Naive thymus-derived CD4-positive, alpha-beta T cell (primary cell): Measurements from ENCODE around the gene NPFFR1. TPM values are rescaled to one million over a fixed set of nuclear protein-coding genes. Genes with fewer than 3 reads are reported as not detected.
A peak's percentile ranks its signal among the peaks of the same experiment; 100 is the strongest.

Experiments
- ATAC-seq: fragments of 150-1000 bp; cut with Tn5 transposase; 2 replicates; pipeline ENCODE4 v1.10.0; 2021; ENCODE audit warnings: mild to moderate bottlenecking, moderate library complexity
- CTCF ChIA-PET: fragments of 350-600 bp; sonication (Branson Sonifier 250); formaldehyde crosslinking; loops from one replicate; lab custom pipeline; 2021; ENCODE audit warnings: antibody characterized with exemption; lab: Charles Lee
- POLR2A ChIA-PET: fragments of 350-600 bp; sonication (Branson Sonifier 250); formaldehyde crosslinking; loops from one replicate; lab custom pipeline; 2021; ENCODE audit warnings: antibody characterized with exemption, inconsistent platforms; lab: Charles Lee
- DNase-seq, 9 donors: peaks; one replicate each; pipeline versions ENCODE4 v3.0.0 to v3.0.0-alpha.2; 2020 to 2022; ENCODE audit warnings: mixed read lengths in 1 of 9
- H3K27ac ChIP-seq: one replicate; pipeline ENCODE4 v1.7.0; 2013; ENCODE audit warnings: mild to moderate bottlenecking, low read depth, low read length, moderate library complexity
- H3K27me3 ChIP-seq, 2 donors: one replicate each; pipeline ENCODE4 v1.7.0; 2013; ENCODE audit warnings: low read length in 2 of 2, mild to moderate bottlenecking in 2 of 2, moderate library complexity in 2 of 2; ENCODE audit not compliant: control insufficient read depth in 2 of 2, insufficient read depth in 2 of 2
- H3K36me3 ChIP-seq, 3 experiments: 1 replicate in 2 of 3; 2 replicates in 1 of 3; pipeline ENCODE4 v1.7.0; 2013; ENCODE audit warnings: low read length in 3 of 3, mild to moderate bottlenecking in 3 of 3, moderate library complexity in 1 of 3; ENCODE audit not compliant: insufficient read depth in 3 of 3, control insufficient read depth in 2 of 3
- H3K4me1 ChIP-seq, 2 donors: one replicate each; pipeline ENCODE4 v1.7.0; 2013; ENCODE audit warnings: low read length in 2 of 2, mild to moderate bottlenecking in 2 of 2, moderate library complexity in 1 of 2; ENCODE audit not compliant: control insufficient read depth in 2 of 2, insufficient read depth in 2 of 2
- H3K4me3 ChIP-seq: 2 replicates; pipeline ENCODE4 v1.7.0; 2013; ENCODE audit warnings: mild to moderate bottlenecking, low read length
- H3K9me3 ChIP-seq, 3 experiments: 1 replicate in 2 of 3; 2 replicates in 1 of 3; pipeline ENCODE4 v1.7.0; 2013; ENCODE audit warnings: low read length in 3 of 3; ENCODE audit not compliant: control insufficient read depth in 2 of 3
- H3K27ac Mint-ChIP-seq, 9 donors: one replicate each; pipeline ENCODE4 v1.8.0; 2020 to 2022; ENCODE audit warnings: mixed read lengths in 9 of 9, mild to moderate bottlenecking in 8 of 9, moderate library complexity in 5 of 9, inconsistent platforms in 2 of 9
- H3K27me3 Mint-ChIP-seq, 5 donors: one replicate each; pipeline ENCODE4 v1.8.0; 2021 to 2022; ENCODE audit warnings: mixed read lengths in 5 of 5, mild to moderate bottlenecking in 1 of 5
- H3K36me3 Mint-ChIP-seq, 5 donors: one replicate each; pipeline ENCODE4 v1.8.0; 2020 to 2022; ENCODE audit warnings: mixed read lengths in 5 of 5, mild to moderate bottlenecking in 3 of 5, inconsistent platforms in 1 of 5
- H3K4me1 Mint-ChIP-seq, 7 donors: one replicate each; pipeline ENCODE4 v1.8.0; 2020 to 2022; ENCODE audit warnings: mixed read lengths in 7 of 7, mild to moderate bottlenecking in 3 of 7, inconsistent platforms in 1 of 7
- H3K4me3 Mint-ChIP-seq, 10 donors: one replicate each; pipeline ENCODE4 v1.8.0; 2020 to 2022; ENCODE audit warnings: mild to moderate bottlenecking in 10 of 10, mixed read lengths in 10 of 10, moderate library complexity in 6 of 10, inconsistent platforms in 2 of 10
- H3K9me3 Mint-ChIP-seq, 11 donors: one replicate each; pipeline ENCODE4 v1.8.0; 2020 to 2022; ENCODE audit warnings: mixed read lengths in 11 of 11, mild to moderate bottlenecking in 4 of 11, inconsistent platforms in 1 of 11, moderate library complexity in 1 of 11
- intact Hi-C, 2 donors: fragments of 100-400 bp; cut with micrococcal nuclease; formaldehyde crosslinking; loops; one replicate each; pipeline ENCODE4 v1.15.1; 2023
- polyA plus RNA-seq, 2 donors: library from polyadenylated mRNA; unstranded; fragments of 300-500 nt; fragmentation: Illumina TruSeq; gene quantifications; one replicate each; pipeline ENCODE4 v1.2.3, GENCODE V29; 2021
- total RNA-seq, 6 experiments: library from RNA in 5 of 6; stranded (reverse) in 5 of 6; gene quantifications; 1 replicate in 5 of 6; 2 replicates in 1 of 6; pipeline ENCODE4 v1.2.3 and lab custom pipeline; 2021 to 2026

Gene NPFFR1
- total and polyA plus RNA-seq, 7 experiments from 2014 or later, result 0.05 TPM; not detected in 6

GRCh38 chr10:70256463-70256862, 27.3 kb downstream of the NPFFR1 start:
- H3K27me3 ChIP-seq, result no peaks in the 10 kb centered on the region
- H3K9me3 Mint-ChIP-seq, result peaks cover 3 to 11% (median 6%) of the 10 kb centered on the region in 11 donors
- ChIA-PET CTCF (no interaction called here), POLR2A (no interaction called here)
- H3K4me3 Mint-ChIP-seq, result peak overlapping the region; percentile 17 to 84 (median 72)
- H3K36me3 ChIP-seq, result no peaks in the 10 kb centered on the region
- DNase-seq (no peak), ATAC-seq (no peak)
- peaks cover 0 to 7% (median 4%) of the 10 kb centered on the region in 5 donors for H3K36me3 Mint-ChIP-seq
- no peak overlapping the region for H3K27ac Mint-ChIP-seq
- H3K4me1 ChIP-seq, result no peaks in the 10 kb centered on the region
- peaks cover 0 to 14% (median 7%) of the 10 kb centered on the region in 7 donors for H3K4me1 Mint-ChIP-seq
- H3K4me3 ChIP-seq, result no peak overlapping the region
- no peaks in the 10 kb centered on the region for H3K9me3 ChIP-seq
- H3K27me3 Mint-ChIP-seq, result peaks cover 30 to 69% (median 53%) of the 10 kb centered on the region in 5 donors
- intact Hi-C loops, result no loop called here
- H3K27ac ChIP-seq, result no peak overlapping the region

- POLR2A ChIA-PET, result no interaction called here
- H3K27me3 Mint-ChIP-seq, result peaks cover 26 to 76% (median 49%) of the 10 kb centered on the region in 5 donors
Measured at GRCh38 chr10:70255329-70256299, 28.2 kb downstream of the NPFFR1 start.

GRCh38 chr10:70254778-70255328, 29.0 kb downstream of the NPFFR1 start:
- Histone ChIP-seq H3K27ac (no peak overlapping the region), H3K36me3 (no peaks in the 10 kb centered on the region), H3K9me3 (no peaks in the 10 kb centered on the region), H3K4me3 (peak overlapping the region; percentile 39), H3K27me3 (no peaks in the 10 kb centered on the region), H3K4me1 (no peaks in the 10 kb centered on the region)
- ChIA-PET POLR2A (no interaction called here), CTCF (no interaction called here)
- DNase-seq, result no peak
- intact Hi-C loops, result loop anchor here in 1 of 2 donors (1.0 kb wide), 1 partner anchor 34 kb away; no protein-coding TSS in a partner anchor
- Mint-ChIP-seq H3K4me1 (peaks cover 0 to 14% (median 7%) of the 10 kb centered on the region in 7 donors), H3K36me3 (no peaks in the 10 kb centered on the region), H3K4me3 (peak overlapping the region; percentile 54 to 84 (median 72)), H3K27ac (no peak overlapping the region), H3K27me3 (peaks cover 30 to 83% (median 47%) of the 10 kb centered on the region in 5 donors), H3K9me3 (peaks cover 0 to 2% (median 0%) of the 10 kb centered on the region in 11 donors)
- no peak for ATAC-seq

More at GRCh38 chr10:70255329-70256299, 28.2 kb downstream of the NPFFR1 start:
- DNase-seq, result peak in 5 of 9 donors; percentile 4 to 17 (median 15)
- Mint-ChIP-seq H3K9me3 (peaks cover 0 to 2% (median 0%) of the 10 kb centered on the region in 11 donors), H3K36me3 (no peaks in the 10 kb centered on the region), H3K4me3 (peak overlapping the region; percentile 70 to 84 (median 72)), H3K27ac (peak overlapping the region in 1 of 9 donors; percentile 70), H3K4me1 (peaks cover 0 to 14% (median 7%) of the 10 kb centered on the region in 7 donors)
- intact Hi-C loops, result loop anchor here in 1 of 2 donors (1.0 kb wide), 1 partner anchor 34 kb away; no protein-coding TSS in a partner anchor
- Histone ChIP-seq H3K4me1 (no peaks in the 10 kb centered on the region), H3K9me3 (no peaks in the 10 kb centered on the region), H3K27me3 (no peaks in the 10 kb centered on the region), H3K36me3 (no peaks in the 10 kb centered on the region), H3K4me3 (peak overlapping the region; percentile 39), H3K27ac (no peak overlapping the region)
- CTCF ChIA-PET, result interaction anchor here (0.6 kb wide), 1 partner anchor 282 kb away, joined by 3 read pairs; no protein-coding TSS in a partner anchor
- ATAC-seq, result peak; percentile 71

GRCh38 chr10:70253878-70254765, 29.7 kb downstream of the NPFFR1 start:
- CTCF ChIA-PET, result no interaction called here
- no peak overlapping the region for H3K27ac Mint-ChIP-seq
- H3K4me3 ChIP-seq, result no peak overlapping the region
- peaks cover 0 to 14% (median 7%) of the 10 kb centered on the region in 7 donors for H3K4me1 Mint-ChIP-seq
- H3K9me3 ChIP-seq, result no peaks in the 10 kb centered on the region
- intact Hi-C loops, result no loop called here
- POLR2A ChIA-PET, result no interaction called here
- no peaks in the 10 kb centered on the region for H3K36me3 ChIP-seq
- peak overlapping the region in 5 of 10 donors; percentile 1 to 61 (median 23) for H3K4me3 Mint-ChIP-seq
- peaks cover 0 to 2% (median 0%) of the 10 kb centered on the region in 11 donors for H3K9me3 Mint-ChIP-seq
- H3K4me1 ChIP-seq, result no peaks in the 10 kb centered on the region
- H3K36me3 Mint-ChIP-seq, result no peaks in the 10 kb centered on the region
- DNase-seq (no peak), ATAC-seq (no peak)
- peaks cover 30 to 79% (median 41%) of the 10 kb centered on the region in 5 donors for H3K27me3 Mint-ChIP-seq
- H3K27me3 ChIP-seq, result no peaks in the 10 kb centered on the region
- H3K27ac ChIP-seq, result no peak overlapping the region

- Histone ChIP-seq H3K36me3 (no peaks in the 10 kb centered on the region), H3K27ac (no peak overlapping the region), H3K4me1 (no peaks in the 10 kb centered on the region), H3K9me3 (no peaks in the 10 kb centered on the region), H3K27me3 (no peaks in the 10 kb centered on the region), H3K4me3 (no peak overlapping the region)
- CTCF ChIA-PET, result interaction anchor here (0.7 kb wide), 1 partner anchor 60 kb away, joined by 3 read pairs; no protein-coding TSS in a partner anchor
- Mint-ChIP-seq H3K27ac (no peak overlapping the region), H3K9me3 (peaks cover 0 to 4% (median 0%) of the 10 kb centered on the region in 11 donors), H3K4me3 (no peak overlapping the region), H3K36me3 (no peaks in the 10 kb centered on the region), H3K27me3 (peaks cover 24 to 67% (median 31%) of the 10 kb centered on the region in 5 donors), H3K4me1 (peaks cover 0 to 11% (median 7%) of the 10 kb centered on the region in 7 donors)
- no peak for DNase-seq
- intact Hi-C loops, result no loop called here
- ATAC-seq, result no peak
- POLR2A ChIA-PET, result no interaction called here
Measured at GRCh38 chr10:70250961-70251680, 32.7 kb downstream of the NPFFR1 start.
